GM20000 (cell line): ENCODE measurements around the gene TET2.

ENCODE experiments used
- DNase-seq: peaks from one replicate; pipeline ENCODE4 v3.0.0; 2012; ENCODE audit warnings: low spot score
- CTCF ChIP-seq: IDR thresholded peaks from 2 replicates; pipeline ENCODE4 v1.5.1; 2012; ENCODE audit warnings: mild to moderate bottlenecking, control low read depth; ENCODE audit errors: extremely low read depth, missing control alignments

TET2 gene

DNA sequence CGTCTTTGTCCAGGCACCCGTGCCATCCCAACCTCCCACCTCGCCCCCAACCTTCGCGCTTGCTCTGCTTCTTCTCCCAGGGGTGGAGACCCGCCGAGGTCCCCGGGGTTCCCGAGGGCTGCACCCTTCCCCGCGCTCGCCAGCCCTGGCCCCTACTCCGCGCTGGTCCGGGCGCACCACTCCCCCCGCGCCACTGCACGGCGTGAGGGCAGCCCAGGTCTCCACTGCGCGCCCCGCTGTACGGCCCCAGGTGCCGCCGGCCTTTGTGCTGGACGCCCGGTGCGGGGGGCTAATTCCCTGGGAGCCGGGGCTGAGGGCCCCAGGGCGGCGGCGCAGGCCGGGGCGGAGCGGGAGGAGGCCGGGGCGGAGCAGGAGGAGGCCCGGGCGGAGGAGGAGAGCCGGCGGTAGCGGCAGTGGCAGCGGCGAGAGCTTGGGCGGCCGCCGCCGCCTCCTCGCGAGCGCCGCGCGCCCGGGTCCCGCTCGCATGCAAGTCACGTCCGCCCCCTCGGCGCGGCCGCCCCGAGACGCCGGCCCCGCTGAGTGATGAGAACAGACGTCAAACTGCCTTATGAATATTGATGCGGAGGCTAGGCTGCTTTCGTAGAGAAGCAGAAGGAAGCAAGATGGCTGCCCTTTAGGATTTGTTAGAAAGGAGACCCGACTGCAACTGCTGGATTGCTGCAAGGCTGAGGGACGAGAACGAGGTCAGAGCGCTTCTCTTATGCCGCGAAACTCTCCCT, at the start of gene TET2:
Gene TET2 (plus strand): TSS at position 601 of the 740 bp plus-strand sequence. CDS start 87,067 bp downstream, outside the sequence.
- DNase-seq, result peak; percentile 90
- TF ChIP-seq CTCF, result no peak

DNA sequence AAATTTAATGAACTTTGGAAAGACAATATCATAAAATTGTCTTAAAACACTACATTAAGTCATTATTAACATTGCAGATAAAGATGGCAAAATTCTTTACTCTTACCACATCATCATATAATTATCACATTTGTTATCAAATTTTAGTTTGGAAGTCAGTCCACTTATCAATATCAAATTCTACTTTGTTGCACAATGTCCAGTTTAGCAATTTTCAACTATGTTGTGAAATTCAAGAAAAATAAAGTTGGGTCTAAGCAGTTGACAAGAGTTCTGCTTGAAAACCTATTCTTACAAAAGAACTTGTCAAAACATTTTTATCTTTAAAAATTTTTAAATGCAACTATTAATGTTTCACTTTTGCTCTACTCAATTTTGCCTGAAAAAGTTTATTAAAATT, 44.7 kb upstream of the TET2 start:
- no peak for DNase-seq
- TF ChIP-seq CTCF, result no peak

DNA sequence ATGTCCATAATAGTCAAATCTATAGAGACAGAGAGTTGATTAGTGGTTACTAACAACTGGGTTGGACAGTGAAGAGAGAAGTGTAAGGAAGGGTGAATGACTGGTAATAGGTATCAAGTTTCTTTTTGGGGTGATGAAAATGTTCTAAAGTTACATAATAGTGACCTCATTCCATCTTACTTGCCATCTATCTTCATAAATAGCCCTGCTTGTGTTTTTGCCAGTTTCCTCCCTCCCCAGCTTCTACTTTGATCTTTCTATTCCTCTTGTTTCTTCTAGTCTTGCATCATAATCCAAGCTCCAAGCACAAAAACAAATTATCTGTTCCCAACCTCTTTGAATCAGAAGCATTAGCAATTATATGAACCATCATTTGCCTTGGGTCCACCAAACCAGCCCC, 40.2 kb upstream of the TET2 start:
- no peak for DNase-seq
- no peak for TF ChIP-seq CTCF

- no peak for TF ChIP-seq CTCF
- no peak for DNase-seq
These were observed 39.4 kb upstream of the TET2 start for GRCh38 chr4:105107095-105107856.

- no peak for DNase-seq
- TF ChIP-seq CTCF, result no peak
These were observed 37.7 kb upstream of the TET2 start for GRCh38 chr4:105108971-105109370.

- no peak for DNase-seq
These were observed 34.4 kb upstream of the TET2 start for GRCh38 chr4:105112274-105112673.

More at GRCh38 chr4:105112274-105112673, 34.4 kb upstream of the TET2 start:
- TF ChIP-seq CTCF, result no peak
